Tibial nerve (tissue), 3 donors: ENCODE results near the gene MSMP.

Experiments used
- CTCF ChIP-seq, 5 experiments: fragments of 200-600 bp in 3 of 5; fragments of 450-650 bp in 2 of 5; sonication (generic) in 3 of 5; IDR thresholded peaks; one replicate each; pipeline ENCODE4 v1.5.1; 2016 to 2019; ENCODE audit warnings: antibody characterized with exemption in 5 of 5, mild to moderate bottlenecking in 3 of 5, moderate library complexity in 2 of 5
- POLR2A ChIP-seq, 2 donors: fragments of 450-650 bp; IDR thresholded peaks; one replicate each; pipeline ENCODE4 v1.6.1; 2017; ENCODE audit warnings: antibody characterized with exemption in 2 of 2, mild to moderate bottlenecking in 2 of 2, moderate library complexity in 2 of 2

DNA sequence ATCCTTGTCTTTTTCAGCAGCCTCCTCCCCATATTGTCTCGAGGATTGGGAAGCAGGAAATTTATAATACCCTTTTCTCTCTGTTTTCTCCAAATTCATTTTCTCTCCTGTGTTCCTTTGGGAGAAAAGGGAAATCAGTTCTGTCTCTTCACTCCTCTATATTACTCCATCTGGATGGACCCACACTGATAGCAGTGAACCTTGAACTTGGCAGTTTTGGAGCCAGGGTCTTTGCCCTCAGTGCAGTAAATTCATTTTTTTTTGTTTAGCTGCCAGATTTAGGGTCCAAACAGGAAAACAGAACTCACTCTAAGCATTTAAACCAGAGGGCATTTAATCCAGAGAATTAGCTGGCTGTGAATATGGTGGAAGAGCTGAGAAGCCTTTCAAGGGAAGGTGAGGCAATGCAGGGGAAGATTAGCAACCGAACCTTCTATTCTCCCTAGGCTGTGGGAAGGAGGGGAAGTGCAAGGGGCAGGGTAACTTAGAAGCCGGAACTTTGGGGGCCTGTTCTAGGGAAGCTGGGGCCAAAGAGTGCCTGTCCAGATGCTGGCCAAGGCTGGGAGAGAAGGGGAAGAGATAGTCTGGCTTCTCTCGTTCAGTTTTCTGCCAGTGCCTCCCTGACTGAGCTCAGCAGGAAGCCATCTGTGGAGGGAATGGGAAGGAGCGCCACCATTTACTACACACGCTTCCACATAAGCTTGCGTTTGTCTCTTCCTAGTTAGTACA lies 21.0 kb upstream of the MSMP start:
- TF ChIP-seq CTCF (IDR thresholded peaks at IDR 0.05), result no peak
- TF ChIP-seq POLR2A (IDR thresholded peaks at IDR 0.05), result no peak
